Osteoblast (primary cell): ENCODE results near the gene LXN. TPM values are rescaled to one million over a fixed set of nuclear protein-coding genes. Genes with fewer than 3 reads are reported as not detected.

ENCODE experiments used
- DNase-seq: peaks from one replicate; pipeline ENCODE4 v3.0.0; 2011; ENCODE audit warnings: low spot score, mixed read lengths; ENCODE audit not compliant: insufficient read length; ENCODE audit errors: missing footprints
- H2AFZ ChIP-seq: 2 replicates; pipeline ENCODE4 v1.6.0; 2011; ENCODE audit warnings: mild to moderate bottlenecking, low read length
- H3K27ac ChIP-seq: 2 replicates; pipeline ENCODE4 v1.5.1; 2011; ENCODE audit warnings: mild to moderate bottlenecking, low read depth, low read length, moderate library complexity
- H3K27me3 ChIP-seq: 2 replicates; pipeline ENCODE4 v1.6.0; 2012; ENCODE audit warnings: mild to moderate bottlenecking, control low read depth, inconsistent platforms, low read length, moderate library complexity; ENCODE audit not compliant: insufficient read depth
- H3K36me3 ChIP-seq: 2 replicates; pipeline ENCODE4 v1.5.1; 2011; ENCODE audit warnings: mild to moderate bottlenecking, low read length, control low read depth, moderate library complexity; ENCODE audit not compliant: insufficient read depth
- H3K4me1 ChIP-seq: 2 replicates; pipeline ENCODE4 v1.5.1; 2011; ENCODE audit warnings: mild to moderate bottlenecking, low read length, control low read depth, moderate library complexity; ENCODE audit not compliant: insufficient read depth
- H3K4me2 ChIP-seq: 2 replicates; pipeline ENCODE4 v1.6.0; 2011; ENCODE audit warnings: mild to moderate bottlenecking, low read length; ENCODE audit not compliant: insufficient read depth
- H3K4me3 ChIP-seq: fragments of 200-600 bp; sonication (generic); 3 replicates; pipeline ENCODE4 v1.5.1; 2012; ENCODE audit warnings: mild to moderate bottlenecking, low read length, inconsistent platforms; ENCODE audit not compliant: insufficient read depth
- H3K79me2 ChIP-seq: 2 replicates; pipeline ENCODE4 v1.6.0; 2012; ENCODE audit warnings: mild to moderate bottlenecking, low read length, control low read depth, inconsistent platforms; ENCODE audit not compliant: insufficient read depth
- H3K9me3 ChIP-seq: 2 replicates; pipeline ENCODE4 v1.5.1; 2011; ENCODE audit warnings: low read depth, low read length, control low read depth
- H4K20me1 ChIP-seq: 2 replicates; pipeline ENCODE4 v1.6.0; 2012; ENCODE audit warnings: mild to moderate bottlenecking, low read length, control low read depth; ENCODE audit not compliant: insufficient read depth
- CTCF ChIP-seq: IDR thresholded peaks from 2 replicates; pipeline ENCODE4 v1.5.1; 2011; ENCODE audit warnings: mild to moderate bottlenecking, low read depth, low read length, moderate library complexity; ENCODE audit errors: extremely low read depth
- total RNA-seq: library from RNA; depleted of rRNA; stranded (reverse); fragments of >200 nt; gene quantifications from 2 replicates; pipeline ENCODE4 v1.2.3, GENCODE V29; 2012

Gene LXN
- total RNA-seq, 1 donor, result 114 TPM

GRCh38 chr3:158671821-158672214 lies 630 bp downstream of the LXN start:
- Histone ChIP-seq H3K4me3 (peak overlapping the region; percentile 80), H3K27me3 (no peaks in the 10 kb centered on the region), H3K9me3 (no peaks in the 10 kb centered on the region), H3K79me2 (peaks cover 47% of the 10 kb centered on the region), H4K20me1 (peaks cover 5% of the 10 kb centered on the region), H3K27ac (peak overlapping the region; percentile 76), H2AFZ (peak overlapping the region; percentile 67), H3K36me3 (peaks cover 34% of the 10 kb centered on the region), H3K4me1 (peaks cover 43% of the 10 kb centered on the region), H3K4me2 (peak overlapping the region; percentile 86)
- no peak for DNase-seq
- no peak for TF ChIP-seq CTCF

GRCh38 chr3:158668506-158668905 lies 3.9 kb downstream of the LXN start:
- Histone ChIP-seq H3K27me3 (no peaks in the 10 kb centered on the region), H3K9me3 (no peaks in the 10 kb centered on the region), H3K4me3 (no peak overlapping the region), H3K79me2 (peaks cover 51% of the 10 kb centered on the region), H3K4me2 (peak overlapping the region; percentile 86), H3K4me1 (peaks cover 43% of the 10 kb centered on the region), H3K36me3 (peaks cover 66% of the 10 kb centered on the region), H2AFZ (no peak overlapping the region), H3K27ac (peak overlapping the region; percentile 78), H4K20me1 (peaks cover 5% of the 10 kb centered on the region)
- TF ChIP-seq CTCF, result no peak
- DNase-seq, result no peak

- peaks cover 5% of the 10 kb centered on the region for H4K20me1 ChIP-seq
- peaks cover 39% of the 10 kb centered on the region for H3K79me2 ChIP-seq
- H3K4me2 ChIP-seq, result no peak overlapping the region
- no peak overlapping the region for H3K27ac ChIP-seq
- peaks cover 36% of the 10 kb centered on the region for H3K4me1 ChIP-seq
- no peak overlapping the region for H3K4me3 ChIP-seq
- no peak for TF ChIP-seq CTCF
- H3K9me3 ChIP-seq, result no peaks in the 10 kb centered on the region
- no peaks in the 10 kb centered on the region for H3K27me3 ChIP-seq
- H2AFZ ChIP-seq, result no peak overlapping the region
- no peak for DNase-seq
- peaks cover 82% of the 10 kb centered on the region for H3K36me3 ChIP-seq
Measured at GRCh38 chr3:158666416-158666815, 6.0 kb downstream of the LXN start.

- DNase-seq, result no peak
- Histone ChIP-seq H3K27ac (no peak overlapping the region), H3K27me3 (no peaks in the 10 kb centered on the region), H3K4me3 (no peak overlapping the region), H3K79me2 (peaks cover 16% of the 10 kb centered on the region), H3K4me1 (peaks cover 20% of the 10 kb centered on the region), H2AFZ (no peak overlapping the region), H3K9me3 (no peaks in the 10 kb centered on the region), H4K20me1 (peaks cover 5% of the 10 kb centered on the region), H3K4me2 (no peak overlapping the region), H3K36me3 (peaks cover 89% of the 10 kb centered on the region)
- TF ChIP-seq CTCF, result no peak
Measured at GRCh38 chr3:158663832-158664231, 8.6 kb downstream of the LXN start.
